ENCODE measurements around the gene GJA3. TPM values are rescaled to one million over a fixed set of nuclear protein-coding genes. Genes with fewer than 3 reads are reported as not detected.

The GJA3 gene
- total and polyA plus RNA-seq, 7 donors: 0.01 to 0.06 TPM; not detected in 5

GRCh38 chr13:20132052-20132634, 28.7 kb downstream of the GJA3 start:
- Histone ChIP-seq H3K4me1 (peaks cover 4% of the 10 kb centered on the region), H3K4me3 (no peak overlapping the region), H3K9me3 (no peaks in the 10 kb centered on the region), H3K27ac (no peak overlapping the region), H3K27me3 (ENCODE audit: insufficient read depth in 3 of 3, low read length in 2 of 3) (peaks cover 0 to 62% (median 2%) of the 10 kb centered on the region in 3 donors), H3K36me3 (ENCODE audit: insufficient read depth in 1 of 2, low read depth in 1 of 2) (no peaks in the 10 kb centered on the region)
- WGBS, 3 donors: 83 to 86% (median 85%) methylated on average over 10 of the region's 10 CpGs
- ATAC-seq: no peak
- intact Hi-C loops (cut with DNase I): no loop called here
- TF ChIP-seq, protein P1, sequence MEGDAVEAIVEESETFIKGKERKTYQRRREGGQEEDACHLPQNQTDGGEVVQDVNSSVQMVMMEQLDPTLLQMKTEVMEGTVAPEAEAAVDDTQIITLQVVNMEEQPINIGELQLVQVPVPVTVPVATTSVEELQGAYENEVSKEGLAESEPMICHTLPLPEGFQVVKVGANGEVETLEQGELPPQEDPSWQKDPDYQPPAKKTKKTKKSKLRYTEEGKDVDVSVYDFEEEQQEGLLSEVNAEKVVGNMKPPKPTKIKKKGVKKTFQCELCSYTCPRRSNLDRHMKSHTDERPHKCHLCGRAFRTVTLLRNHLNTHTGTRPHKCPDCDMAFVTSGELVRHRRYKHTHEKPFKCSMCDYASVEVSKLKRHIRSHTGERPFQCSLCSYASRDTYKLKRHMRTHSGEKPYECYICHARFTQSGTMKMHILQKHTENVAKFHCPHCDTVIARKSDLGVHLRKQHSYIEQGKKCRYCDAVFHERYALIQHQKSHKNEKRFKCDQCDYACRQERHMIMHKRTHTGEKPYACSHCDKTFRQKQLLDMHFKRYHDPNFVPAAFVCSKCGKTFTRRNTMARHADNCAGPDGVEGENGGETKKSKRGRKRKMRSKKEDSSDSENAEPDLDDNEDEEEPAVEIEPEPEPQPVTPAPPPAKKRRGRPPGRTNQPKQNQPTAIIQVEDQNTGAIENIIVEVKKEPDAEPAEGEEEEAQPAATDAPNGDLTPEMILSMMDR (IDR thresholded peaks at IDR 0.05): no peak
- no peak for DNase-seq

GRCh38 chr13:20131057-20131832, 29.6 kb downstream of the GJA3 start:
- Histone ChIP-seq H3K4me1 (peaks cover 4% of the 10 kb centered on the region), H3K4me3 (no peak overlapping the region), H3K27me3 (ENCODE audit: insufficient read depth in 3 of 3, low read length in 2 of 3) (peaks cover 0 to 55% (median 0%) of the 10 kb centered on the region in 3 donors), H3K27ac (no peak overlapping the region), H3K36me3 (ENCODE audit: insufficient read depth in 1 of 2, low read depth in 1 of 2) (no peaks in the 10 kb centered on the region), H3K9me3 (no peaks in the 10 kb centered on the region)
- intact Hi-C loops (cut with DNase I): no loop called here
- ATAC-seq: no peak
- DNase-seq: no peak
- 65 to 77% (median 73%) methylated on average over 11 of the region's 11 CpGs for WGBS, 3 donors
- TF ChIP-seq, protein P1 (IDR thresholded peaks at IDR 0.05): no peak

DNA sequence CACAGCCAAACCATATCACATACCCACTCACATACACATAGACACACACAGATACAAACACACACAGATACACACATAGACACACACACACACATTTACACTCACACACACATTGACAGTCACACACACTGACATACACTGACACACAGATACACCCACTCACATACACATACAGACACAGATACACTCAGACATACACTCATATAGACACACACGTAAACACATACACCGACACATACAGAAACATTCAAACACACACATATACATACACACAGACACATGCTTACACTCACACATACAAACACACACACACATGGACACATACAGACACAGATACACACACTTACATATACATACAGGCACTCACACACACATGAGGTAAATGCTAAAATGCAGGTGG, 30.2 kb downstream of the GJA3 start:
- peaks cover 10% of the 10 kb centered on the region for H3K4me1 ChIP-seq
- H3K4me3 ChIP-seq: no peak overlapping the region
- no peaks in the 10 kb centered on the region for H3K36me3 ChIP-seq (ENCODE audit: insufficient read depth in 1 of 2, low read depth in 1 of 2)
- DNase-seq (no peak), ATAC-seq (no peak)
- no peak overlapping the region for H3K27ac ChIP-seq
- no peaks in the 10 kb centered on the region for H3K9me3 ChIP-seq
- 70 to 94% (median 92%) methylated on average over 2 of the region's 2 CpGs for WGBS, 3 donors
- H3K27me3 ChIP-seq (ENCODE audit: insufficient read depth in 3 of 3, low read length in 2 of 3): peaks cover 0 to 50% (median 0%) of the 10 kb centered on the region in 3 donors
- TF ChIP-seq, protein P1 (IDR thresholded peaks at IDR 0.05): no peak
- intact Hi-C loops (cut with DNase I): no loop called here

DNA sequence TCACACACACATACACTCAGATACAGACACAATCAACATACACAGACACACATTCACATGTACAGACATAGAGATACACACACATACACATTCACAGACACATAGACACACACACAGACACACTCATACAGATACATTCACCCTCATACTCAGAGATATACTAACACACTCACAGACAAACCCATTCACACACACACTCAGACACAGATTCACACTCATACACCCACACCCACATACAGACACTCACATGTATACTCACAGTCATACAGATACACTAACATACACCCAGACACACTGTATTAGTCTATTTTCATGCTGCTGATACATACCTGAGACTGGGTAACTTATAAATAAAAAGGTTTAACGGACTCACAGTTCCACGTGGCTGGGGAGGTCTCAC, 30.8 kb downstream of the GJA3 start:
- Histone ChIP-seq H3K36me3 (ENCODE audit: insufficient read depth in 1 of 2, low read depth in 1 of 2) (no peaks in the 10 kb centered on the region), H3K27ac (no peak overlapping the region), H3K4me3 (no peak overlapping the region), H3K4me1 (peaks cover 17% of the 10 kb centered on the region), H3K27me3 (ENCODE audit: insufficient read depth in 3 of 3, low read length in 2 of 3) (peaks cover 0 to 43% (median 0%) of the 10 kb centered on the region in 3 donors), H3K9me3 (no peaks in the 10 kb centered on the region)
- intact Hi-C loops (cut with DNase I): no loop called here
- DNase-seq (no peak), ATAC-seq (no peak)
- TF ChIP-seq, protein P1 (IDR thresholded peaks at IDR 0.05): no peak
- 64 to 89% (median 67%) methylated on average over 2 of the region's 2 CpGs for WGBS, 3 donors

Measured in psoas muscle (tissue), 8 donors.